Lower leg skin (tissue), 4 donors: ENCODE results near the gene FGFR2. TPM values are rescaled to one million over a fixed set of nuclear protein-coding genes. Genes with fewer than 3 reads are reported as not detected.

Experiments used
- DNase-seq, 2 donors: peaks; one replicate each; pipeline ENCODE4 v3.0.0-alpha.2; 2019; ENCODE audit warnings: low spot score in 2 of 2
- H3K4me3 ChIP-seq: fragments of 200-600 bp; sonication (generic); 2 replicates; pipeline ENCODE4 v1.5.1; 2017; ENCODE audit warnings: mild to moderate bottlenecking, low read depth; ENCODE audit not compliant: poor library complexity, severe bottlenecking
- POLR2A ChIP-seq, 2 donors: fragments of 450-650 bp; IDR thresholded peaks; one replicate each; pipeline ENCODE4 v1.6.1; 2016 to 2017; ENCODE audit warnings: antibody characterized with exemption in 2 of 2, mild to moderate bottlenecking in 1 of 2, moderate library complexity in 1 of 2
- WGBS, 2 donors: methylation state at CpG; one replicate each; pipeline ENCODE4 v1.1.5; 2018; 5-methylcytosine and 5-hydroxymethylcytosine counted together
- intact Hi-C: fragments of 100-400 bp; cut with DNase I; formaldehyde crosslinking; loops from one replicate; pipeline ENCODE4 v1.15.0; 2023; ENCODE audit warnings: low total_unique reads
- total RNA-seq, 4 donors: library from RNA; depleted of rRNA; stranded (reverse); fragments of >200 nt; gene quantifications; one replicate each; pipeline ENCODE4 v1.1.0, GENCODE V29; 2016
- TF ChIP-seq, protein P1 (sequence below), 3 donors: fragments of 450-650 bp; IDR thresholded peaks; one replicate each; pipeline ENCODE4 v1.5.1; 2016; ENCODE audit warnings: antibody characterized with exemption in 3 of 3, mild to moderate bottlenecking in 3 of 3, moderate library complexity in 2 of 3

The FGFR2 gene
- total RNA-seq, 4 donors from 2014 or later = 123 to 179 (median 148) TPM

DNA sequence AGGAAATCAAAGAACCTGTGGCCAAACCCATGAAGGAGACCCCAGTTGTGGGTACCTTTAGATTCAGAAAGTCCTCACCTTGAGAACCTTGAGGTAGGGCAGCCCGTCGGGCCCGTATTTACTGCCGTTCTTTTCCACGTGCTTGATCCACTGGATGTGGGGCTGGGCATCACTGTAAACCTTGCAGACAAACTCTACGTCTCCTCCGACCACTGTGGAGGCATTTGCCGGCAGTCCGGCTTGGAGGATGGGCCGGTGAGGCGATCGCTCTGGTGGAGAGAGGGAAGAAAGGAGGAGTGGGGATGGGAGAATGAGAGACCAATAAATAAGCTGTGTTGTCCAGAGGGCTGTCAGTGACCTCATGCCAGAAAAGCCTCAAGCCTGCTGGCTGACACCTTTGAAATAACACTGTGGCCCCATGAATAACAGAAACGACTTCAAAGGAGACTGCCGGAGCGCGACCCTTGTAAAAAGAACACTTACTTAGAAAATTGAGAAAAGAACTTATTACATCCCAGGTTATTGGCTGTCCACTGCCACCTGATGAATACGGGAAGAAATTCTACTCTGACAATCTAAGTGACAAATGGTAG, 78.2 kb downstream of the FGFR2 start:
- WGBS, 2 donors = 78 to 85% methylated on average over 17 of the region's 17 CpGs
- TF ChIP-seq, protein P1, sequence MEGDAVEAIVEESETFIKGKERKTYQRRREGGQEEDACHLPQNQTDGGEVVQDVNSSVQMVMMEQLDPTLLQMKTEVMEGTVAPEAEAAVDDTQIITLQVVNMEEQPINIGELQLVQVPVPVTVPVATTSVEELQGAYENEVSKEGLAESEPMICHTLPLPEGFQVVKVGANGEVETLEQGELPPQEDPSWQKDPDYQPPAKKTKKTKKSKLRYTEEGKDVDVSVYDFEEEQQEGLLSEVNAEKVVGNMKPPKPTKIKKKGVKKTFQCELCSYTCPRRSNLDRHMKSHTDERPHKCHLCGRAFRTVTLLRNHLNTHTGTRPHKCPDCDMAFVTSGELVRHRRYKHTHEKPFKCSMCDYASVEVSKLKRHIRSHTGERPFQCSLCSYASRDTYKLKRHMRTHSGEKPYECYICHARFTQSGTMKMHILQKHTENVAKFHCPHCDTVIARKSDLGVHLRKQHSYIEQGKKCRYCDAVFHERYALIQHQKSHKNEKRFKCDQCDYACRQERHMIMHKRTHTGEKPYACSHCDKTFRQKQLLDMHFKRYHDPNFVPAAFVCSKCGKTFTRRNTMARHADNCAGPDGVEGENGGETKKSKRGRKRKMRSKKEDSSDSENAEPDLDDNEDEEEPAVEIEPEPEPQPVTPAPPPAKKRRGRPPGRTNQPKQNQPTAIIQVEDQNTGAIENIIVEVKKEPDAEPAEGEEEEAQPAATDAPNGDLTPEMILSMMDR (IDR thresholded peaks at IDR 0.05) = no peak
- no peak for TF ChIP-seq POLR2A (IDR thresholded peaks at IDR 0.05)
- no peak overlapping the region for H3K4me3 ChIP-seq
- peak in 1 of 2 donors; percentile 72 for DNase-seq
- intact Hi-C loops = no loop called here

DNA sequence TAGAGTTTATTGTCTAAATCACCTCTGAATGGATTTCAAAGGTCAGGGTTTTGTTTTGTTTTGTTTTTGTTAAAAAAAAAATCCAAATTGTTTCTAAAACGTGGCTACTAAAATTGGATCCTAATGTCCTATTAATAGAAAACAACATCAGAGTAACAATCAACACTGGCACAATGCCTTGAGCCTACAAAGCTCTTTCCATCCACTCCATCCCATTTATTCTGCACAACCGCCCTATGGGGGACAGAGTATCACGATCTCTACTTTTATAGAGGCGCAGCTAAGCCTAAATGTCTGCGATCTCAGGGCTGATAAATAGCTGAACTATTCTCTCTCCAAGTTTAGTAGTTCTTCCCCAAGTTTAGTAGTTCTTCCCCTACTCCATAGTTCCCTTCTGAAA, 78.8 kb downstream of the FGFR2 start:
- no peak overlapping the region for H3K4me3 ChIP-seq
- TF ChIP-seq, protein P1 (IDR thresholded peaks at IDR 0.05) = no peak
- TF ChIP-seq POLR2A (IDR thresholded peaks at IDR 0.05) = no peak
- intact Hi-C loops = no loop called here
- 58 to 59% methylated on average over 5 of the region's 5 CpGs for WGBS, 2 donors
- no peak for DNase-seq

DNA sequence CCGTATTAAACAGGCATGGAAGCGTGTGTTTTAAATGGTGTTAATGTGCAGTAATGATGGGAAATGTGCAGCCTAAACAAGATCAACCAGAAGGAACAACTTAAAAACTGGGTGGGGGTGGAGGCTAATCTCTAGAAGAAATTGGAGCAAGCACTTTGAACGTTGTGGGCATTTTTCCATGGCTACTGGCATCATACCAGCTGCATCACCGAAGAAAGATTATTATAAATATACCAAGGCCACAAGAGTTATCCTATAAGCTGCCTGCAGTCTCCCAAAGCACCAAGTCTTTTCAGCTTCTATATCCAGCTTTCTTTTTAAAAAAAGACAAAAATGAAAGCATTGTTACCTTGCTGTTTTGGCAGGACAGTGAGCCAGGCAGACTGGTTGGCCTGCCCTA, 79.9 kb downstream of the FGFR2 start:
- intact Hi-C loops = no loop called here
- no peak overlapping the region for H3K4me3 ChIP-seq
- TF ChIP-seq POLR2A (IDR thresholded peaks at IDR 0.05) = no peak
- TF ChIP-seq, protein P1 (IDR thresholded peaks at IDR 0.05) = no peak
- no peak for DNase-seq
- WGBS, 2 donors = 37 to 44% methylated on average over 4 of the region's 4 CpGs

DNA sequence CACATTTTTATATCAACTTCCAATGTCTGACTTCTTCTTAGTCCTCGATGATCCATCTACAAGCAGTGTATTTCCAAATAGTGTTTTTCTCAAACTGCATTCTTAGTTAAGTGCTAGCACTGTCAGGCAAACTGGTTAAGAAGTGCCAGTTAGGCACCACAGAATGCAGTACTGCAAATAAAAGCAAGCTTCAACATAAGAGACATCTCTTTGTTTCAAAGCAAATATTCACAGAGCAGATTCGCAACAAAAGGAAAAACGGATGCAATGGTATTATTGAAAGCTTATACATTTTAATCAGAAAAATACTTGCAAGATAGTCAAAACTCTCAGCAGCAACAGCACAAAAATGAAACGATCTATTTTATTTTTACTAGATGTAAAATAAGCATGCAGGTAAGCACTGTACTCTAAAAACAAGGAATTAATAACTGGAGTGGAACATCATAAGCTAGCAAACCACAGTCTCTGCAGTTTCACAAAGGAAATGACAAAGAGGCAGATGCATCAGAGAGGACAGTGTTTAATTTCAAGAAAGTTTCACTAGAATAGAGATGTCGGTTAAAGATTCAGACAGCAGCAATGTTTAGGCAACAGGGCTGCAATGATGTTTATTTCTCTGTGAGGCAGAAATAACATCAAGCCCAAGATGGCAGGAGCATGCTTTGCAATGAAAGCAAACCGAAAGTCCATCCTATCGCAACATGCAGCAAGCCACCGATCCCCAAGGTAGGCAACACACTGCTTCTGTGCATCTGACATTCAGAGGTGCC, 82.0 kb downstream of the FGFR2 start:
- DNase-seq = no peak
- intact Hi-C loops = no loop called here
- 73 to 75% methylated on average over 8 of the region's 8 CpGs for WGBS, 2 donors
- H3K4me3 ChIP-seq = no peak overlapping the region
- TF ChIP-seq, protein P1 (IDR thresholded peaks at IDR 0.05) = no peak

DNA sequence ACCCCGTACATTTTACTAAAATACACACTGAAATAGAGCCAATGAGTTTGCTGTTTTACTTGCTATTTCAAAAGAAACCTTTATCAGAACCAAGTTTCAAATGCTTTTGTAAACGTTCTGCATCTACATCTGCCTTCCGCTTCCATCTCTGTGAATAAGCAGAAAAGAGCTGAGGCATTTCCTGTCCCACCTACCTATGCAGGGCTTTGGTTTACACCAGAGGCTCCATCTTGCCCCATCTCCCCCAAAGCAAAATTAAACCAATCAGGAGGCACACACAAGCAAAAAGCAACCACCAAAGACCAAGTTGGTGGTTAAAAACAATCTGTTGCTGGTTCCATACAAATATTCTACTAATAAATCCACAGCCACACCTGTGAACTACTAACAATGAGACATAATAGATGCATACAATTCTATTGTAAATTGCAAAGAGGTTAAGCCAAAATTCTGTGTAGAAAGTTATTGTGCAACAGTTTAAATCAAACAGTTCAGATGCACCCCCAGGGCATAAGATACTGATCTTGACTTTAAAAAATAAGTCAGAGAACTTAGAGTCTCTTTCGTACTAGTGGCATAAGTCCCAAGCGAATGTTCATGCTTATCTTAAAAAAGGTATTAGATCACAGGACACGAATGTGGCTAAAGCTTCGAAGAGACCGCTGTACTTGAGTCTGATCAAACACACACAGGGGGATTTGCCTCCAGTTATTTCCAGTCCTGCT, 83.9 kb downstream of the FGFR2 start:
- no peak for TF ChIP-seq POLR2A (IDR thresholded peaks at IDR 0.05)
- TF ChIP-seq, protein P1 (IDR thresholded peaks at IDR 0.05) = no peak
- H3K4me3 ChIP-seq = no peak overlapping the region
- WGBS, 2 donors = 60 to 62% methylated on average over 8 of the region's 8 CpGs
- intact Hi-C loops = no loop called here
- no peak for DNase-seq
